Measurements from ENCODE around the gene OTOG.

OTOG gene

GRCh38 chr11:17691550-17691949, 144.5 kb downstream of the OTOG start:
- no peak for DNase-seq (ENCODE audit: low read depth)
- TF ChIP-seq, protein P1, sequence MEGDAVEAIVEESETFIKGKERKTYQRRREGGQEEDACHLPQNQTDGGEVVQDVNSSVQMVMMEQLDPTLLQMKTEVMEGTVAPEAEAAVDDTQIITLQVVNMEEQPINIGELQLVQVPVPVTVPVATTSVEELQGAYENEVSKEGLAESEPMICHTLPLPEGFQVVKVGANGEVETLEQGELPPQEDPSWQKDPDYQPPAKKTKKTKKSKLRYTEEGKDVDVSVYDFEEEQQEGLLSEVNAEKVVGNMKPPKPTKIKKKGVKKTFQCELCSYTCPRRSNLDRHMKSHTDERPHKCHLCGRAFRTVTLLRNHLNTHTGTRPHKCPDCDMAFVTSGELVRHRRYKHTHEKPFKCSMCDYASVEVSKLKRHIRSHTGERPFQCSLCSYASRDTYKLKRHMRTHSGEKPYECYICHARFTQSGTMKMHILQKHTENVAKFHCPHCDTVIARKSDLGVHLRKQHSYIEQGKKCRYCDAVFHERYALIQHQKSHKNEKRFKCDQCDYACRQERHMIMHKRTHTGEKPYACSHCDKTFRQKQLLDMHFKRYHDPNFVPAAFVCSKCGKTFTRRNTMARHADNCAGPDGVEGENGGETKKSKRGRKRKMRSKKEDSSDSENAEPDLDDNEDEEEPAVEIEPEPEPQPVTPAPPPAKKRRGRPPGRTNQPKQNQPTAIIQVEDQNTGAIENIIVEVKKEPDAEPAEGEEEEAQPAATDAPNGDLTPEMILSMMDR (IDR thresholded peaks at IDR 0.05; ENCODE audit: low read depth, low read length, missing control alignments): no peak
- no peak overlapping the region for H3K4me3 ChIP-seq (ENCODE audit: low read depth, low read length)
- in situ Hi-C loops (cut with HindIII; ENCODE audit: low sequenced_read_pairs): no loop called here

DNA sequence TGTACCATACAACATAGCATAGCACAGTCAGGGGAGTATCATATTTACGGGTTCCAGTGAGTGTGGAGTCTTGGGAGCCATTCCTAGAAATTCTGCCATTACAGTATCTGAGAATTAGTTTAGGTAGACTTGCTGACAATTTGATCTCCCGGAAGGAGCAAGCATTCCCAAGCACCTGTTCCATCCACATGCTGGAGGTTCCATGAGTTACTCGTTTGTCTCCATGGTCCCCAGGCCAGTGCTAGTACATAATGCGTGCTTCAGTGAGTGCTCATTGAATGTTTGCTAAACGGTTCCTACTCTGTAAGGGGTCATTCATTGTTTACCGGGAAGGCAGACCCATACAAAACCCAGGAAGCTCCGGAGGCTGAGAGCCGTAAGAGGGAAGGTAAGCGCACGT, 144.9 kb downstream of the OTOG start:
- no peak for DNase-seq (ENCODE audit: low read depth)
- no peak overlapping the region for H3K4me3 ChIP-seq (ENCODE audit: low read depth, low read length)
- TF ChIP-seq, protein P1 (IDR thresholded peaks at IDR 0.05; ENCODE audit: low read depth, low read length, missing control alignments): no peak
- in situ Hi-C loops (cut with HindIII; ENCODE audit: low sequenced_read_pairs): no loop called here

GRCh38 chr11:17692931-17693330, 145.9 kb downstream of the OTOG start:
- in situ Hi-C loops (cut with HindIII; ENCODE audit: low sequenced_read_pairs): no loop called here
- DNase-seq (ENCODE audit: low read depth): no peak
- TF ChIP-seq, protein P1 (IDR thresholded peaks at IDR 0.05; ENCODE audit: low read depth, low read length, missing control alignments): no peak
- H3K4me3 ChIP-seq (ENCODE audit: low read depth, low read length): no peak overlapping the region

DNA sequence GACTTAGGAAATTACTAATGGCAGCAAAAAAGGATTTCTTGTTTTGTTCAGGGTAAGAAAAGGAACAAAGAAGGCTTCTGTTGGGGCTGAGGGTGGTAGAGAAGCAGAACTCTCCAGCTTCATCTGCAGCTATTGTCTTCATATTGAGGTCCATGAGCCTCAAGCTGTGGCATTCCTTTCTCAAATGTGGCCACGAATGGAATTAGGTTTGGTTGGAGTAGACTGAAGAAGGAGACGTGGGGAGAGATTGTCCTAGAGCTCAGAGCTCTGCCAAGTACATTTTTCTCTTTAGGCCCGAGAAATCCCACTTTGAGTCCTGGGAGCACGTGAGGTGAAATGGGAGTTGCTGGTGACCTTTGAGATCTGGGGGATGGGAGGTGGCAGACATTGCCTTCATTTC, 146.5 kb downstream of the OTOG start:
- DNase-seq (ENCODE audit: low read depth): no peak
- no peak overlapping the region for H3K4me3 ChIP-seq (ENCODE audit: low read depth, low read length)
- in situ Hi-C loops (cut with HindIII; ENCODE audit: low sequenced_read_pairs): no loop called here

GRCh38 chr11:17694494-17695110, 147.5 kb downstream of the OTOG start:
- no peak for DNase-seq (ENCODE audit: low read depth)
- in situ Hi-C loops (cut with HindIII; ENCODE audit: low sequenced_read_pairs): no loop called here
- H3K4me3 ChIP-seq (ENCODE audit: low read depth, low read length): no peak overlapping the region
- TF ChIP-seq, protein P1 (IDR thresholded peaks at IDR 0.05; ENCODE audit: low read depth, low read length, missing control alignments): no peak

More for the DNA sequence above, 146.5 kb downstream of the OTOG start:
- TF ChIP-seq, protein P1 (IDR thresholded peaks at IDR 0.05; ENCODE audit: low read depth, low read length, missing control alignments): no peak

DNA sequence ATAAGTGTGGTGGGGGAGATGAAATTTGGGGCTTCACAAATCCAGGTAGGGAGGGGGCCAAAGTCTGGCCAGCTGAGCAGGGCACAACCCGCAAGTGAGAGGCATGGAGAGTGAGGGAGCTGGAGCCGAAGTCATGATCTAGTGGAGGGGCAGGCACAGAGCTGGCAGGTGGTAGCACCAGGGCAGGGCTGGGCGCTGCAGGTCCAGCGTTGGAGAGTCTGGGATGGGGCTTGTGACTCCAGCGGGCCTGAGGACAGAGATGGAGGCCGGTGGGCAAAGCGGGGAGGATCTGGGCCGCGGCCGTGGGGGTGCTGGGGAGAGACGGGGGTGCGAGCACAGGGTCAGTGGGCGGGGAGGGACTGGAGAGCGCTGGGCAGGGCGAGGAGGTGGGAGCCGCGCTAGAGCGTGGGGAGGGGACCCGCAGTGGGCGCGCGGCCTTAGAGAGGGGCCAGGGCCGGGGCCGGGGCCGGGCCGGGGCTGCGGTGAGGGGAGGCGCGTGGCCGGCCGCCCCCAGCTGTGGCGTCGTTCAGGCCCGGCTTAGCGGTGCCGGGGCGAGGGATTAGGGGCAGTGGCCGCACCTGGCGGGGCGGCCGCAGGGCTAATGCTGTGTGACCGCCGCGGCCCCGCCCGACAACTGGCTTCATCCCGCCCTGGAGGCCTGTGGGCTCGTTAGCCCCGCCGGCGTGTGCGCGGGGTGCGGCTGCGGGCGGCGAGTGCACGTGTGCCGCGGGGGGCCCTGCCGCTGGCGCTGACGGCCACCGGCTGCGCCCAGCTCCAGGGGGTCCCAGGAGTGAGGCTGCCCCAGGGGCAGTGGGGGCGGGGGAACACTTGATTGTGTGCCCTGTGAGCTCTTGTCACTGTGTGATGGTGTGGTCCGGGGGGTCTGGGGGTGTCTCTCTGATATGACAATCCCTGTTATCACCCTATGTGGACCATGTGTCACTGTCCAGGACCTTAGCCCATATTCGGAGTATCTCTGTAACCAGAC, 148.7 kb downstream of the OTOG start:
- no peak for DNase-seq (ENCODE audit: low read depth)
- TF ChIP-seq, protein P1 (IDR thresholded peaks at IDR 0.05; ENCODE audit: low read depth, low read length, missing control alignments): no peak
- in situ Hi-C loops (cut with HindIII; ENCODE audit: low sequenced_read_pairs): no loop called here
- no peak overlapping the region for H3K4me3 ChIP-seq (ENCODE audit: low read depth, low read length)
